ENCODE measurements around the gene WDR35. TPM values are rescaled to one million over a fixed set of nuclear protein-coding genes. Genes with fewer than 3 reads are reported as not detected.
"Not testable (repeated sequence)": the region's sequence is repeated elsewhere in the genome, so short reads cannot be mapped to it uniquely, and the experiment has no call there.

WDR35 gene
- total RNA-seq, 1 donor: 21.0 TPM

GRCh38 chr2:19898592-19899329 is 91.1 kb downstream of the WDR35 start:
- TF ChIP-seq CTCF (IDR thresholded peaks at IDR 0.05; ENCODE audit: insufficient read depth, low read length): no peak
- DNase-seq (ENCODE audit: low read depth): no peak
- H3K4me3 ChIP-seq (ENCODE audit: low read depth, low read length): peak overlapping the region; percentile 36

DNA sequence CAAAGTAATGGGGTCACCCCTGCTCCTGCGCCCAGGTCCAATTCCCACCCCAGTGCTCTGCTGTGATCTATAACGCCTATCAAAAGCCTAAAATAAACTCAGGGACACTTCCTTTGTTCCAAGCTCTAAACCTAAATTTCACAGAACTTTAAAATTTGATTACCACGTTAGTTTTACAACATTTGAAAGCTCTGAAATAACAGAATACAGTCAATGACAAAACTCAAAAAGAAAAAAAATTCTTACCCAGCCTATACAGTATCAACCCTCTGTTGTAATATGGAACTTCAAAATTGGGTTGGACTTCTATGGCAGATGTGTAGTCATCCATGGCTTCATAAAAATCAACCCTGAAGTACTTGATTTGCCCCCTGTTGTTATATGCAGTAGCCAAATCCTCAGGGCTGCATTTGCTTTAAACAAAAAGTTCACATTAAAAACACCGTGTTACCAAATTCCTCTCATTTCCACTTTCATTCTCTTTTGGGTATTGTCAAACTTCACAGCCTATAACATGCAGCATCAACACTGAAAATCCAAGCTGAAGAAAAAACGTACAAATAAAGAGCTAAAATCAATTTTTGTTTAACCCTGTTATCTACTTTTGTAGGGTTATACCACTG is 92.2 kb downstream of the WDR35 start:
- TF ChIP-seq CTCF (IDR thresholded peaks at IDR 0.05; ENCODE audit: insufficient read depth, low read length): no peak
- no peak for DNase-seq (ENCODE audit: low read depth)
- H3K4me3 ChIP-seq (ENCODE audit: low read depth, low read length): no peak overlapping the region

- no peak for TF ChIP-seq CTCF (IDR thresholded peaks at IDR 0.05; ENCODE audit: insufficient read depth, low read length)
- DNase-seq (ENCODE audit: low read depth): no peak
Measured at GRCh38 chr2:19895535-19895934, 94.4 kb downstream of the WDR35 start.

DNA sequence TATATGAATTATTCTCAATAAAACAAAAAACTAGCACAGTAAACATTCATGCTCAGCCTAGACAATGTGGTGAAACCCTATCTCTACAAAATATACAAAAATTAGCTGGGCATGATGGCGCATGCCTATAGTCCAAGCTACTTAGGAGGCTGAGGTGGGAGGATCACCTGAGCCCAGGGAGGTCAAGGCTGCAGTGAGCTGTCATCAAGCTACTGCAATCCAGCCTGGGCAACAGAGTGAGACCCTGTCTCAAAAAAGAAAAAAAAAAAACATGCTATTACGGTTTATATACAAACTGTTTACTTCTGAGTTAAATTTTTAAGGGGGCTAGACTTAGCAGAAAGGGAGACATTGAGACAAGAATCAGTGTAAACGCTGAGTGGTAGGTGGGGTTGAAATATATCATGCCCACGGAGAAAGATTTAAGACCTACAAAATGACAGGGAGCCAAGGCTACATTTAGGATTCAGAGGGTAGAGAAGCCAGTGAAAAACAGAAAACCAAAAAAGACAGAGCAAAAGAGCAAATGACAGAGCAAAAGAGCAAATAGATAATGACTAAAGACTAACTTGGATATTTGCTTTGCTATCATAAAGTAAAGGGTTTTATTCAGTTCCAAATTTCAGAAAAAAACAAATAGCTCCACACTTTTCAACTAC is 95.6 kb downstream of the WDR35 start:
- no peak overlapping the region for H3K4me3 ChIP-seq (ENCODE audit: low read depth, low read length)
- no peak for DNase-seq (ENCODE audit: low read depth)
- TF ChIP-seq CTCF (IDR thresholded peaks at IDR 0.05; ENCODE audit: insufficient read depth, low read length): no peak

More at GRCh38 chr2:19895535-19895934, 94.4 kb downstream of the WDR35 start:
- no peak overlapping the region for H3K4me3 ChIP-seq (ENCODE audit: low read depth, low read length)

DNA sequence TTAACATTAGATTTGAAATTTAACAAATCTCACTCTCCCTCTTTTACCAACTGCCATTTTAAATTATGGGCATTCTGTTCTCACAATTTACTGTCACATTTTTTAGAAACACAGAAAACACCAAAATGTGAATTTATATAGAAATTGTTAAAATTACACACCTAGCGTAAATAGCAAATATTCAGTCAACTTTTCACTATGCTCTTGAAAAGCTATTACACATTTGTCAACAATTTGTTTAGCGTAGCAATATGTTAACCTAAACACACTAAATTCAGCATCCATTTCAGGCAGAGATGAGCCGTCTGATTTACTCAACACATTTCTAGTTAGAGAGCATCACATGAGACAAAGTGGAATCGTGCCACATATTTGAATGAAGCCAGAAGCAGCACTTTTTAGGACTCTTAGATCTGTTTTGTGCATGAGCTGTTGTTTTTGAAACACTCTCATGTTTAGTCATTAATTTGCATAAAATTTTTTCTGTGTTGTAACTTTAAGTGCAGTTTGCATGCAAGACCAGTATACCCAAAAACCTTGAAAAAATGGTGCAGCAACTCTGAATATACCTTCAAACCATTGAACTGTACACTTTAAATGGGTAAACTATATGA is 96.3 kb downstream of the WDR35 start:
- DNase-seq (ENCODE audit: low read depth): no peak
- no peak for TF ChIP-seq CTCF (IDR thresholded peaks at IDR 0.05; ENCODE audit: insufficient read depth, low read length)
- no peak overlapping the region for H3K4me3 ChIP-seq (ENCODE audit: low read depth, low read length)

- H3K4me3 ChIP-seq (ENCODE audit: low read depth, low read length); DNase-seq (ENCODE audit: low read depth): not testable (repeated sequence)
Measured at GRCh38 chr2:19891971-19892370, 97.9 kb downstream of the WDR35 start.

- no peak for DNase-seq (ENCODE audit: low read depth)
- H3K4me3 ChIP-seq (ENCODE audit: low read depth, low read length): no peak overlapping the region
- TF ChIP-seq CTCF (IDR thresholded peaks at IDR 0.05; ENCODE audit: insufficient read depth, low read length): no peak
Measured at GRCh38 chr2:19890104-19890503, 99.8 kb downstream of the WDR35 start.

Measured in fibroblast of the aortic adventitia (primary cell).